Fibroblast of upper back skin (primary cell): ENCODE results near the gene TRABD2B.

ENCODE experiments used
- DNase-seq: peaks from one replicate; pipeline ENCODE4 v3.0.0-alpha.2; 2013

The TRABD2B gene

DNA sequence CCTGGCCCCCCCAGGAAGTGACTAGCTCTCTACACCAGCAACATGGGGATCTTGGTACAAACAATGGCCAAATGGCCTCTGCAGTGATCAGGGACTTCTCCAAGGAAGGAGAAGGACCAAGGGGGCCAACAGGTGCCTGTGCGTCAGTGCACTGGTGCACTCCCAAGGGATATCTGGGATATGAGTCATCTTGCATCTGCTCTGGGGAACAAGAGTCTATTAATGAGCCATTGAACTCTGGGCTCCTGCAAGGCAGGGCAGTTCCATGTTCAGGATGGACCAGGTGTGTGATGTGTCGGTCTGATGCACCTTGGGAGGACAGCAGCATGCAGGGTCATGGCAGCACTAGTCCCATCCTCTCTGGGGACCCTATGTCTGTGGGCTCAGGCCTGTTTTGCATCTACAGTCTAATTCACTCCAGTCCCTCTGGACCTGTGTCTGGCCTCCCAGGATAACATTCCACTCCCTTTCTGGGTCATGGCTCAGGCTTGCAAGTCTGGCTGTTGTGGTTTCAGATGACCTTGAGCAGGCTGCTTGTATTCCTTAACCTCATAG, 125.3 kb downstream of the TRABD2B start:
- DNase-seq = no peak

DNA sequence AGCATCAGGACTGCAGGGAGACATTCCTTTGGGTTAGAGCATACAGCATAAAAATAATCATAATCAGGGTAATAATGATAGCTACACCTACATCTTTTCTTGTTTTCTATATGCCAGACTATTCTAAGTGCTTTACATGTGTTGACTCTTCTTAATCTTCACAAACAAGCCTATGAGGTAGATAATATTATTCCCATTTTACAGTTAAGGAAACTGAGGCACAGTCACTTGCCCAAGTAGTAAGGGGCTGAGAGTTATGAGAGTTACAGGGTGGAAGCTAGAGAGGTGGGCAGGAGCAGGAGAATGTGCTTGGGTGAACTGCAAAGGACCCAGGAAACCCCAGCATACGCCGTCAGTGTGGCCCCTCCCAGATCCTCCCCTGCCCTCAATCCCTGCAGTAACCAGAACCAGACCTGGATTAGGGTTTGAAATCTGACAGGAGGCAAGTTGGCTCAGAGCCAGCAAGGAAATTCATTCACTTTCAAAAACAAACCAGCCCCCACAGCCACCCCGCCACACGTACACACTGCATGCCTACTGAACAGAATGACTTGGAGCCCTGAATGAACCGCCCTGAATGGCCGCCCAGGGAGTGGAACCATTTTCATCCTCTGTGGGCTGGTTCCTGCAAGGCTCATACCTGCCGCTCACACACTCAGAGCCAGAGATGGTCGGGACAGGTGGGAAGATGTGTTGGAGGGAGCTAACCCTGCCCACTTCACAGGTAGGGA, 126.1 kb downstream of the TRABD2B start:
- no peak for DNase-seq

DNA sequence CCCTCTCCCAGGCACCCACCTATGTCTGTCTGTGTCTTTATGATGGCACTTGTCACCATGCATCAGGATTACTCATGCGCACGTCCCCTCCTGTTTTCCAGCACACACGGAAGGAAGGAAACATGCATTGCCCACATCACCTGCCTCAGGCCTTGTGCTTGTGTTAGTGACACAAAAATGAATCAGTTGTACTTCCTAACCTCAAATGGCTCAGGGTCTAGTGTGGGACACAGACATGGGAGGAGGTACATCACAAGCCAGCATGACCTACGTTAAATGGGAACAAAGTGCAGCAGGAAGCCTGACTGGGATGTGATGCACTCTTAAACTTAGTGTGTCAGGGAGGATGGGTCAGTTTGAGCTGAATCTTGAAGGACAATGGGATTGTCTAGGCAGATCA, 126.7 kb downstream of the TRABD2B start:
- no peak for DNase-seq

DNA sequence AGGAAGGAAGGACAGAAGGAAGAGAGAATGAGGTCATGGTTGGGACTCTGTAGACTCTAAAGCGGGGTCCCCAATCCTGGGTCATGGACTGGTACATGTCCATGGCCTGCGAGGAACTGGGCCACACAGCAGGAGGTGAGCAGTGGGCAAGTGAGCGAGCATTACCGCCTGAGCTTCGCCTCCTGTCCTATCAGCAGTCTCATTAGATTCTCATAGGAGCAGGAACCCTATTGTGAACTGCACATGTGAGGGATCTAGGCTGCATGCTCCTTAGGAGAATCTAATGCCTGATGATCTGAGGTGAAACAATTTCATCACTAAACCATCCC, 128.9 kb downstream of the TRABD2B start:
- no peak for DNase-seq

DNA sequence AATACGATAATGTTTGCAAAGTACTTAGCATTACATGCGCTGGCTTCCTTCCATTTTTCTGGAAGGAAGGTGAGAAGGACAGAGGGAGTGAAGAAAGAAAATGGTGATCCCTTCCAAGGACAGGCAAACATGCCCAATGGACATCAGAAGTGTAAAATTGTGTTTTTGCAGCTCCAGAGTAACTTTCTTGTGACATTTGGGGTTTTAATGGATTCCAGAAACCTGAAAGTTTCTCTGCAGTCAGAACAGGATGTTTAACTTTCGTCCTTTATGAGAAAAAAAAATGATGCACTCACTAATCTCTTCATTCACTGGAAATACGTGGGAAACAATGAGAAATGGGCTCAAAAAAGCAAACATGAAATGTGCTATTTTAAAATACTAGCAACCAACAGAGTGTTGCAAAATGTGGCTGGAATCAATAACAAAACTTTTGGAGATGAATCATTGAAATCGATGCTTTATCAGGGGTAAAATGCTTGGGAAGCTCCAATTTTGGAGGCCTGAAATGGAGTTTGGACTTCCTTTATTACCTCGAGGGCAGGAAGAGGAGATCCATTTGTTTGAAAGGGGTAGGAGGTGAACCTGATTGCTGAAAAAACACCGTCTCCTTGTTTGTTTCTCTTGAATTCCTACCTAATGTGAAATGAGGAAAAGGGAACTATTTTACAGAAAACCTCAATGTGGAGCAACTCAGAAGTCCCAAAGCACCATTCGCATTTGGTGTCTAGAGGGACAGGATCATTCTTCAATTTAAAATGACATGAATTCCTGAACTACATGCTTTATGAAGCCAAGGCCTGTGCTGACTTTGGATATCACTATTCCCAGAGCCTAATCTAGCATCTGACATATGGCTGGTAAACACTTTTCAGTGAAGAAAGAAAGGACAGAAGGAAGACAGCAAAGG, 129.5 kb downstream of the TRABD2B start:
- no peak for DNase-seq

DNA sequence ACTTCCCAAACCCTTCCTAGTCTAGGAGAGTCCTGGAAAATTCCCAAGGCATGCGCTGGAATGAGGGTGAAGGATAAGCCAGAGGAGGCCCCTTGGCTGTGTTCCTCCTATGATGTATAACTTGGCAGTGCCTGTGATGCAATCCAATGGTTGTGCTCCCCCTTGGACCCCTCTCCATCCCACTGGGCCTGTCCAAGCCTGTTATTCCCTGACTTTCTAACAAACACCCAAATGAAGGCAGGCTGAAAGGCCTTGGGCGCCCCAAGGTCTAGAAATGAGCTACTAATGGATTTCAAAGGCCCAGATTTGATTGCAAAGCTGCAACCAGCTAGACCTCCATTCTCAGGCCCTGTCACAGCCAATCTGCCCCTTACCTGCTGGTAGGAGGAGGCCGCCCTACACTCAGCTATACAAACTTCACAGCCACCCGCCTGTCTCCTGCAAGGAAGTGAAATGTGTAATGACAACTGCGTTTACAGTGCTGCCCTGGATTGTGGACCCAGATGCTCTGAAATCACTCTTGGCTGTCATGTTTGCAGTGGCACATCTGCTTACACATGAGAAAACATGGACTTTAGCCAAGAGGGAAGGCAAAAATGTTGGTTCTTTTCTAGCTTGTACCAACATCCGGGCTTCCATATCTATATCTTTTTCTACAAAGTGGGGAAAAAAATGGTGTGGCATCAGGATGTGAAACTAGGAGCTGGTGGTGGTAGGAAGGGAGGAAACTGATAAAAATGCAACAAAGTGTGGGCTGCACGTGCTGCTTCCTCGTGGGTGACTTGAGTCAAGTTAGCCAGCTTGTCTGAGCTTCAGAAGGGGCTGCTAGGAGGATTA, 130.4 kb downstream of the TRABD2B start:
- DNase-seq = no peak

DNA sequence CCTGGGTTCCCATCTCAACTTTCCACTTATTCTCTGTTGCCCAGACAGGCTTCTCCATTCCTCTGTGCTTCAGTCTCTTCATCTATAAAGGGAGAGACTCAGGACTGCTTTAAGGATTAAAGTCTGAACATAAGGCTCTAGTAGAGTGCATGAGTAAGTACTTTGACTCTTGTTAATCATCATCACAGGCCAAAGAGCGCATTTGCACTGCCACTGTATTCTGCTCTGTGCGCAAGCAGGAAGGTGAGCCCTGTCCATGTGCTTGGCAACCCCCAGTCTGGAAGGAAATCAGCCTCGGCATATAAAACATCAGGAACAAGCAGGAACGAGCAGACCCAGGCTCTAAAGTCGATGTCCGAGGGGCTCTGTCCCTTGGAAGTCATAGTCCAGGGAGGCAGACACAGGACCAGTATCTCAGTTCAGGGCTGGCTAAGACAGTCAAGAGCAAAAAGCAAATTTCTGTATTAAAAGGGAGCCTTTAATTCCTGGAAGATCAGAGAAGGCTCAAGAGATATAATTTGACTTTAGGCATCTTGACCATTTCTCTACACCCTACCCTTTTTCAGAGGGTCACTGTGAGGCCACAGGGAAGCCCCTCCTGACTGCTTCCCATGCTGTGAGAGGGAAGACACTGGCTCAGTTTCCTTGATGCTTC, 131.2 kb downstream of the TRABD2B start:
- no peak for DNase-seq

DNA sequence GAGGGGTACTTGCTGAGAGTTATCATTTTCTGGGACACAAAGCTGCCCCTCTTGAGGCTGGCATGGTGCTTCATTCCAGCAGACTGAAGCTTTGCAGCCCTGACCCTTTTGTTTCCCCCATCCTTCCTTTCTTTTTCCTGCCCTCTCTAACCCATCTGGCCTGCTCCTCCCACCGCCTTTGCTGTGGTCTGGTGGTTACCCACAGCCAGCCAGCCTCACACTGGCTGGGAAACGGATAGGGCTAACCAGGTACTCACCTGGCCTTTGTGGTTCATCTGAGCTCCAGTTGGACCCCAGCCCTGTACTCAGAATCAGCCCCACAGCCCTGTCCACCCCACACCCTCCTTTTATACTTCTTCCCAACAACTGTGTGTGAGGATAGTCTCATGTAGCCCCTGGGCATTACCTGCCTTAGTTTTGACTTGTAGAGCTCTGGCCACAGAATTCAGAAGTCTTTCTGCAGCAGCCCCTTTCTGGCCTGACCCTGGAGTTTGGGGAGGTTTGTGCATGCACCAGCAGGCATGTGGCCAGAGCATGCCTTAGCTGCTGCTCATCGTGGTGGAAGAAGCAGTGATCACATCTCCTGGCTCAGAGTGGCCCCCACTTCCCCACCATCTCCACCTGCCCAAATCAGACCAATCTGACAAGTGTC, 138.0 kb downstream of the TRABD2B start:
- no peak for DNase-seq

DNA sequence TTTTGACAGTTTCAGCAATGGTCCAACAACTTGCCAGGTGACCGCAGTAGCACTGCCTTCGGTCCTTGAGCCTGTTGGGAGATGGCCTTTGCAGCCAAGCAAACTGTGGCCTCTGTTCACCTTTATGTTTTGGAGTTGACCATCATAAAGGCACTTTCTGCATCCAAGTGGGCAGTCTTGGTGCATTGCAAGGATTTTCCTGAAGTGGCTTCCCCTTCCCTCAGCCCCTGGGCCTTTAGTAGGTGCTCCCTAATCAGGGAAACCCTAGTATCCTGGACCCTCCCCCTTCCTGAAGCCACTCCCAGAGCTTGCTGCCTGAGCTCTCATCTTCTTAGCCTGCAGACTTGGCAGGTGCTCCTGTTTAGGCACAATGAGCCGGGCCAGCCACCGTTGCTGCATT, 140.2 kb downstream of the TRABD2B start:
- DNase-seq = no peak

DNA sequence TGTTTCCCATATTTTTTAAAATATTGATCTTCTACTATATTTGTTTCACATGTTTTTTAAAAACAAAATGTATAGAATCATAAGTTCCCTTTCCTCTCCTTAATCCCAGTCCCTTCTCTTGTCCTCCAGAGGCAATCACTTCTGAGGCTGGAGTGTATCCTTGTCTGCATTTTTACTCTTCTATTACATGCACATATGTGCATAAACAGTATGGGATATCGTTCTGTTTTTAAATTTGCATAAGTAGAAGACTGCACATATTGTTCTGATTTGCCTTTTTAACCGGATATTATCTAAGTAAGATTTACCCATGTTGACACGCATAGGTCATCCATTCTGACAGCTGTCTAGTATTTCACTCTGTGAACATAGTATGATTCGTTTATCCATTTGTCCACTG, 142.0 kb downstream of the TRABD2B start:
- DNase-seq = no peak

DNA sequence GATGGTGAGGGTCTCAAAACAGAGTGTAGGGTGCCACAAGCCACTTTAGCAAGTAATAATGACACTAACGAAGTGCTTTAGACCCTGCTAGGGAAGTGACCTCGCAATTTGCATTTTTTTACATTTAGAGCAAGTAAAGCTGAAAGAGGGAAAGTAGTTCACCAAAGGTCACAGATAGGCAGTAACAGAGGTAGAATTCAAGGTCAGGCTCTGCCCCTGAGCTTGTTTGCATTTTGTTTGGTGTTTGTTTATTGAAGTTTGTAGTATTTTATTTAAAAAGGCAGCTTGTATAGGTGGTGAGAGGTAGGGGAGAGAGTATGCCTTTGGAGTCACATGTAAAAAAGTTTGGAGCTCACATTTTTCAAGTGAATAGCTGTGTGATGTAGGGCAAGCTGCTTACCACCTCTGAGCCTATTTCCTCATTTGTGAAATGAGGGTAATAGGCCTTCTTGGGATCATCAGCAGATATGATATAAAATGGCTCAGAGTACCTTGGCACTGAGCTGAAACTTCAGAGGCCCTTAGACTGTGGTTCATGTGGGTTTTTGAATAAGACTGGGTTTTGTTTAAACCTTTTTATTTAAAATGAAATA, 142.5 kb downstream of the TRABD2B start:
- DNase-seq = no peak

DNA sequence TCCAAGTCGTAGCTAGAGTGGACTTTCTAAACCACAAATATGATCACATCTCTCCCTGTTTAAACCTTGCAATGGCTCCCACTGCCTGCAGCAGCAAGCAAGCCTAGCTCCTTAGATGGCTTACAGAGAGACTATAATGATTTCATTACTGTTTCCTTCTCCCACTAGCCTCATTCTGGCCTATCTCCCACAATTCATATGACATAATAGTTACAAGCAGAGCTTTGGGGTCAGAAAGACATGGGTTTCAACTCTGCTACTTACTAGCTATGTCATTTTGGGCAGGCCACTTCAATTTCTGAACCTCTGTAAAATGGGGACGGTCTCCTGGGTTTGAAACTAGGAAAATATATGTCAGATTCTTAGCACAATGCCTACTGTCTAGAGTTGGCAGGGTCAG, 143.3 kb downstream of the TRABD2B start:
- DNase-seq = no peak

DNA sequence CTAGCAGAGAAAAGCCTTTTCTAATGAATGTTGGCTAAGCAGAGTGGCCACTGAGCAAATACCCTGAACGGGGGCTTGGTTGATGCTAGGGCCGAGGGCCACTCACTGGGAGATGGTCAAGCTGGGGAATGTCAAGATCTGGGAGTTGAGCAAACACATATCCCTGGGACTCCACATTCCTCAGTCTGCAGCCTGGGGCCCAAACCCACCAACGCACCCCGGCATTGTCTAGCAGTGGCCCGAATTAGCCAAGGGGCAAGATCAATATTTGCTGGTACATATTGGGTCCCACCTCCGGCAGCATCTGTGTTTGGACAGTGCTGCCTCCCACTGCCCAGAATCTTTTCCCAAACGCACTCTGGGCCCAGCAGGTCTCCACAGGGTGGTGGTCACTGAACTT, 144.1 kb downstream of the TRABD2B start:
- no peak for DNase-seq

DNA sequence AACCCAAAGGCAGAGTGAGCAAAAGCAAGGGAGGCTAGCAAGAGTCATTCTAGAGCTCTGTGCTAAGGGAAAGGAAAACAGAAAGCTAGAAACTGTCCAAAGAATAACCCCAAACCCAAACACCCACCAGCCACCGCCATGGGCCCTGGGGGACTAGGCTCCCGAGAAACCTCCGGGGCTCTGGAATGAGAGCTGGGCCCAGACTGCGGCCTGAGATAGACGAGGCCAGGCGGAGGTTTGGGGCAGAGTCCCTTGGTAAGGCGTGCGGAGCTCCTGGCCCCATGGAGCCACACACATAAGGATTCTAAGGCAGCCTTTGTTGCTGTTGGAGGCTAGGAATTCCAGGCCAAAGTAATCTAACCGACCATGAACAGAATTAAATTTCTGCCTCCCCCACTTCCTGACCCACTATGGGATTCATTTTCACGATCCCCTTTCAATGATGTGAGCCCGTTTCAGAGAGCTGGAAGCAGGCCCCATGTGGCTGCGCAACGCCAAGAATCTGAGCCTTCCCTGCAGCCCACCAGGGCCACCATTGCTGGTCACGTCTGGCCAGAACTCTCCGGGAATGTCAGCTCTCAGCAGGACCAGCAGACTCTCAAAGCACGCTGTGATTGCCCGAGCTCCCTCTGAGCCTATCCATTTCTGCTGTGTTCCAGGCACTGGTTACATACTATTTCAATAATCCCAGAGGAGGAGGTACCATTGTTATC, 145.0 kb downstream of the TRABD2B start:
- DNase-seq = no peak

DNA sequence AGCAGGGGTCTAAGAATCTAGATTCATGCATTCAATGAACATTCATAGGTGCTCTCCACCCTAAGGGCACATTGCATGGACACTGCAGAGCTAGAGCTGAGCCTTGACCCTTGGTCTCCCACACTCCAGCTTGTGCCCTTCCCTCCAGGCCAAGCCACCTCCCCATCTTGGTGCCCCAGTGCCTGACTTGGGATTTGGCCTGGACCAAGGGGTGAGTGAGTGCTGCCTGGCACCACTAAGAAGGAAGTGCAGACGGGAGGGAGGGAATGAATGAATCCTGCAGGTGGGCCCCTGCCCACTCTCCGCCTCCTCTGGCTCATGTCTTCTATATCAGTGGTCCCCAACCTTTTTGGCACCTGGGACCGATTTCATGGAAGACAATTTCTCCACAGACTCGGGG, 146.7 kb downstream of the TRABD2B start:
- DNase-seq = no peak

DNA sequence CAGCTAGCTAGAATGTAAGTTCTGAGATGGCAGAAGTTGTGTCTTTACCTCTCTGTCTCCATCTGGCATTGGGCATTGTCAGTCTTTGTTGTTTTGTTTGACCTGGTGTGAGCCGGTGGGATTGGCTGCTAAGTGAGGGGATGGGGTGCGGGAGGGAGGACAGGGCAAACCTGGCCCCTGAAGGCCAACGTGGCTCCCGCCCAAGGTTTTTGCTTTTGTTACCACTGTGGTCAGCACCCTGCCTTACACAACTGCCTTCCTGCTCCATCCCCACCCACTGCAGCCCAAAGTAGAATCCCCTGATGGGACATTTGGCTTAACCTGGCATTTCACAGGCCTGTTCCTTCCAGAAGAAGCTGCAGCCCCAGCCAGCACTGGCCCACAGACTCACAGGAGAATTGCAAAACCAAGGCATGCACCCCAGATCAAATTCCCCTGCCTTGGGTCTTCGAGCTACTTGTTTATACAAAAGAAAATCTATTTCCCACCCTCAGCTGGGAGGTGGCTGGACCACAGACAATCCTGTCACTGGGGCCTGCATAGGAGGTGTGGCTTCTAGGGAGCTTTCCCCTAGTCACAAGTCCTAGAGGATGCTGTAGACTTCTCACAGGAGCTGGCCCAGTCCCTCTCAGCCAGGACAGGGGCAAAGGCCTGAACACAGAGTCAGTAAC, 147.5 kb downstream of the TRABD2B start:
- DNase-seq = no peak

DNA sequence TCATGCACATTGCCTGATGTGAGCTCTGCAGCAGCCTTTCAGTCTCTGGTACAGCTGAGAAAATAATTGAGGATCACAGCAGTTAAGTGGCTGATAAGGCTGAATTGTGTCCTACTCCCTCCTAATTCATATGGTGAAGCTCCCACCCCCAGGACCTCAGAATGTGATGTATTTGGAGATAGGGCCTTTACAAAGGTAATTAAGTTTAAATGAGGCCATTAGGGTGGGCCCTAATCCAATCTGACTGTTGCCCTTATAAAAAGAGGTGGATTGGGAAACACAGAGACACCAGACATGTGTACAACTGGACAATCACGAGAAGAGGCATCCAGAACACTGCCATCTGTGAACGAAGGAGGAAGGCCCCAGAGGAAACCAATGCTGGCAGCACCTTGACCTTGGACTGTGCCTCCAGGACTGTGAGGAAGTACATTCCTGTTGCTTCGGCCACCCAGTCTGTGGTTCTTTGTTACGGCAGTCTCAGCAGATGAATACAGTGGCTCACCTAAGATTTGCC, 148.1 kb downstream of the TRABD2B start:
- no peak for DNase-seq

DNA sequence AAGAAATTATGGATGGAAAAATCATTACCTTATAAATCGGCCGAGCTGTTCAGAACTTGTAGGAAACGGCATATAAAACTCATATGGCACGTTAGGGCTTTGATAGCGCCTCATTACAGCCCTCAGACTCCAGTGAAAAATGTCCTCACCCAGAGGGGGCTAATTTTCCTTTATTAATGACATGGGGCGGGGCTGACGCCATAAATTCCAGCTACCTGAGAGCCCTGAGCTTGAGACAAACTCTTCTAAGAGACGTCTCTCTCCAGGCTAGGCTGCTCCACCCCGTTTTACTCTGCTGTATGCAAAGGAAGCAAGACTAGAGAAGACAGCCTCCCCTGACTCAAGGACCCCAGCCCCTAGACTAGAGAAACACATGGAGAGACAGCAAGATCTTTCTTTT, 149.4 kb downstream of the TRABD2B start:
- DNase-seq = no peak

DNA sequence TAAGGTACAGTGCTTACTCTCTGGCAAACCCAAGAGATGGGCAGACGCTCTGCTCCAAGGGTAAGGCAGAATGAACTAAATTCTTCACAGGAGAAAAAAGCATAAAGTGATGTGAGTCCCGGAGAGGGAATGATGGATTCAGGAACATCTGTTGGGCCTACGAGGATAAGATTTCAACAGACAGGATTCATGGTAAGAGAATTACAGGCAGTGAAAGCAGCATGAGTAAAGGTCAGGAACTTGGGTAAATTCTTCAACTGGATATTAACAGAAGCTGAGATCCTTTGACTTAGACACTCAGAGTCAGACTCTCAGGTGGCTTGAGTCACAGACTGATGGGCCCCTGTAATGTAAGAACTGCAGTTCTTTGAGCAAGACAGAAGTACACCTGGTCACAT, 152.6 kb downstream of the TRABD2B start:
- no peak for DNase-seq
